Gastroesophageal sphincter (tissue), 4 donors: Measurements from ENCODE around the gene TACR2. TPM values are rescaled to one million over a fixed set of nuclear protein-coding genes. Genes with fewer than 3 reads are reported as not detected.

Source experiments
- ATAC-seq: fragments of 150-250 bp; one replicate; pipeline ENCODE4 v1.9.1; 2016; ENCODE audit warnings: mild to moderate bottlenecking, moderate library complexity
- H3K27ac ChIP-seq, 4 donors: fragments of 200-600 bp; sonication (generic) in 3 of 4; 1 replicate in 3 of 4; 2 replicates in 1 of 4; pipeline ENCODE4 v1.5.1; 2016 to 2019
- H3K27me3 ChIP-seq: fragments of 200-600 bp; sonication (generic); one replicate; pipeline ENCODE4 v1.5.1; 2019
- H3K36me3 ChIP-seq, 2 donors: fragments of 200-600 bp; sonication (generic); one replicate each; pipeline ENCODE4 v1.5.1; 2019; ENCODE audit warnings: control low read depth in 1 of 2
- H3K4me1 ChIP-seq, 3 donors: fragments of 200-600 bp; sonication (generic); 1 replicate in 2 of 3; 2 replicates in 1 of 3; pipeline ENCODE4 v1.5.1; 2016 to 2019; ENCODE audit warnings: control low read depth in 2 of 3
- H3K4me3 ChIP-seq, 2 donors: fragments of 200-600 bp; sonication (generic); one replicate each; pipeline ENCODE4 v1.5.1; 2019; ENCODE audit warnings: mild to moderate bottlenecking in 1 of 2, moderate library complexity in 1 of 2
- H3K9me3 ChIP-seq, 3 donors: fragments of 200-600 bp; sonication (generic); one replicate each; pipeline ENCODE4 v1.5.1; 2017 to 2019; ENCODE audit warnings: control low read depth in 2 of 3
- CTCF ChIP-seq, 4 experiments: fragments of 200-600 bp in 2 of 4; fragments of 450-650 bp in 2 of 4; sonication (generic) in 1 of 4; IDR thresholded peaks; one replicate each; pipeline ENCODE4 v1.5.1; 2017 to 2019; ENCODE audit warnings: antibody characterized with exemption in 4 of 4, mild to moderate bottlenecking in 2 of 4, moderate library complexity in 2 of 4
- EP300 ChIP-seq: sonication (generic); formaldehyde crosslinking; IDR thresholded peaks from one replicate; pipeline ENCODE4 v1.6.1; 2017; ENCODE audit warnings: antibody characterized with exemption, mild to moderate bottlenecking
- POLR2A ChIP-seq, 2 donors: fragments of 450-650 bp; IDR thresholded peaks; one replicate each; pipeline ENCODE4 v1.6.1; 2017; ENCODE audit warnings: antibody characterized with exemption in 2 of 2, mild to moderate bottlenecking in 2 of 2, moderate library complexity in 1 of 2
- POLR2AphosphoS5 ChIP-seq: sonication (generic); formaldehyde crosslinking; IDR thresholded peaks from one replicate; pipeline ENCODE4 v1.6.1; 2017; ENCODE audit warnings: antibody characterized with exemption
- WGBS, 2 donors: methylation state at CpG; one replicate each; pipeline ENCODE4 v1.1.5; 2018; ENCODE audit warnings: low coverage in 1 of 2; 5-methylcytosine and 5-hydroxymethylcytosine counted together
- total RNA-seq, 4 donors: library from RNA; depleted of rRNA; stranded (reverse); fragments of >200 nt; gene quantifications; one replicate each; pipeline ENCODE4 v1.1.0, GENCODE V29; 2016

Gene TACR2
- total RNA-seq, 4 donors from 2014 or later = 37.1 to 176 (median 122) TPM

- peak; percentile 91 for ATAC-seq
- no peaks in the 10 kb centered on the region for H3K27me3 ChIP-seq
- WGBS, 2 donors = 40% methylated on average over 5 of the region's 19 CpGs; no CpG with 5 or more reads in 1 of the 2 donors
- peaks cover 7 to 50% (median 30%) of the 10 kb centered on the region in 3 donors for H3K4me1 ChIP-seq
- H3K27ac ChIP-seq = peak overlapping the region; percentile 0 to 87 (median 82)
- H3K36me3 ChIP-seq = peaks cover 0 to 65% of the 10 kb centered on the region in 2 donors
- no peaks in the 10 kb centered on the region for H3K9me3 ChIP-seq
- TF ChIP-seq EP300 (no peak), POLR2A (IDR thresholded peaks at IDR 0.05) (no peak), POLR2AphosphoS5 (peak; percentile 62), CTCF (IDR thresholded peaks at IDR 0.05) (peak in 2 of 4 experiments; percentile 24 to 32)
- H3K4me3 ChIP-seq = peak overlapping the region in 1 of 2 donors; percentile 31
These were observed 41.2 kb downstream of the TACR2 start for GRCh38 chr10:69375307-69376151.

GRCh38 chr10:69374931-69375306, 41.8 kb downstream of the TACR2 start:
- 91 to 100% methylated on average over 1 to 2 of the region's 2 CpGs for WGBS, 2 donors
- Histone ChIP-seq H3K27ac (peak overlapping the region; percentile 0 to 87 (median 82)), H3K4me1 (peaks cover 7 to 50% (median 30%) of the 10 kb centered on the region in 3 donors), H3K27me3 (no peaks in the 10 kb centered on the region), H3K36me3 (peaks cover 0 to 65% of the 10 kb centered on the region in 2 donors), H3K9me3 (no peaks in the 10 kb centered on the region), H3K4me3 (peak overlapping the region in 1 of 2 donors; percentile 31)
- no peak for ATAC-seq
- TF ChIP-seq POLR2AphosphoS5 (no peak), POLR2A (IDR thresholded peaks at IDR 0.05) (no peak), CTCF (IDR thresholded peaks at IDR 0.05) (no peak), EP300 (no peak)

GRCh38 chr10:69374242-69374641, 42.5 kb downstream of the TACR2 start:
- no peak for ATAC-seq
- Histone ChIP-seq H3K36me3 (peaks cover 0 to 65% of the 10 kb centered on the region in 2 donors), H3K9me3 (no peaks in the 10 kb centered on the region), H3K27me3 (no peaks in the 10 kb centered on the region), H3K4me1 (peaks cover 7 to 50% (median 30%) of the 10 kb centered on the region in 3 donors), H3K4me3 (no peak overlapping the region), H3K27ac (peak overlapping the region; percentile 0 to 87 (median 82))
- 97% methylated on average over 5 of the region's 13 CpGs; no CpG with 5 or more reads in 1 of the 2 donors for WGBS, 2 donors
- no peak for TF ChIP-seq EP300
- TF ChIP-seq CTCF (IDR thresholded peaks at IDR 0.05) = no peak
- TF ChIP-seq POLR2AphosphoS5 = no peak
- TF ChIP-seq POLR2A (IDR thresholded peaks at IDR 0.05) = no peak

GRCh38 chr10:69372126-69372980, 44.4 kb downstream of the TACR2 start:
- Histone ChIP-seq H3K36me3 (peaks cover 0 to 74% of the 10 kb centered on the region in 2 donors), H3K27me3 (no peaks in the 10 kb centered on the region), H3K4me3 (no peak overlapping the region), H3K27ac (peak overlapping the region in 1 of 4 donors; percentile 11), H3K9me3 (no peaks in the 10 kb centered on the region), H3K4me1 (peaks cover 4 to 39% (median 23%) of the 10 kb centered on the region in 3 donors)
- 82 to 86% methylated on average over 8 to 9 of the region's 9 CpGs for WGBS, 2 donors
- TF ChIP-seq EP300 (no peak), POLR2AphosphoS5 (peak; percentile 10)
- no peak for ATAC-seq

GRCh38 chr10:69367469-69367868, 49.2 kb downstream of the TACR2 start:
- peaks cover 0 to 81% of the 10 kb centered on the region in 2 donors for H3K36me3 ChIP-seq
- no peak overlapping the region for H3K27ac ChIP-seq
- H3K4me3 ChIP-seq = no peak overlapping the region
- no peak for ATAC-seq
- H3K9me3 ChIP-seq = no peaks in the 10 kb centered on the region
- no peaks in the 10 kb centered on the region for H3K27me3 ChIP-seq
- H3K4me1 ChIP-seq = peaks cover 0 to 39% (median under 1%) of the 10 kb centered on the region in 3 donors
- no peak for TF ChIP-seq CTCF (IDR thresholded peaks at IDR 0.05)
- TF ChIP-seq EP300 = no peak
- no peak for TF ChIP-seq POLR2A (IDR thresholded peaks at IDR 0.05)
- no peak for TF ChIP-seq POLR2AphosphoS5
- WGBS, 2 donors = 83% methylated on average over 2 of the region's 4 CpGs; no CpG with 5 or more reads in 1 of the 2 donors
